ENCODE data around the gene OTX2.

OTX2 gene

DNA sequence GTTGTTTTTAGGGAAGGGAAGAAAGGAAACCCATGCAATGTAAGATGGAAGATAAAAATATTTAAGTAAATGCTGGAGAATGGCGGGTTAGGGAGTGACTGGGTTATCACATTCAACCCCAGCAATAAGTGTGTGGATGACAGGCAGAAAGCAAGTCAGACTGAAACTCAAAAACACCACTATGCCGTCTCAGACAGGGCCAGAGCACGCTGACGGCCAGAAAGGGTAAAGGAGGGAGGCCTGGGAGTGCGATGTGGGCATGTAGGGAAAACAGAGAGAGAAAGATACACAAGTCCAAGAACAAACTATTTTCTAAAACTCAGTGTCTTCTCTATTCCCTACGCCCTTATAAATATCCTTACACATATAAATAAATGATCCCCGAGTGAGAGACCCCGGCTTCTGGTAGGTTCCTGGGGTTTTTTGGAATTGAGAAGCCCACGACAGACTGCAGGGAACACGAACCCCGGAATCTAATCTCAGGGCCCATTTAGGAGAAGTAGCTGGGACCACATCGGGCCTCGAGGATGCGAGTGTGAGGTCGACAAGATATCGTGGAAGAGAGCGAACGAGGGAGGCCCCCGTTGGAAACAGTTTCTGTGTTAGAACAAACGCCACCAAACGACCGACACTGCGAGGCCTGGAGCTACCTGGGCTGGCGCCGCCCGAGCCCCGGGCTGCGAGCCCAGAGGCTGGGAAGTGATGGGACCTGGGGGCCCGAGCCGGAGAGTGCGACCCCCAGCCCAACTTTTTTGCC is 735 bp upstream of the OTX2 start:
- no peak overlapping the region for H3K4me3 ChIP-seq (ENCODE audit: low read depth, low read length)
- ChIA-PET POLR2A (no interaction called here), CTCF (no interaction called here)
- H3K4me1 ChIP-seq (ENCODE audit: control insufficient read depth, insufficient read depth, low read length) = no peaks in the 10 kb centered on the region; the same call in 1 of the 2 replicates
- no peaks in the 10 kb centered on the region for H3K9me3 ChIP-seq (ENCODE audit: control insufficient read depth, insufficient read depth, low read depth, low read length)
- no peaks in the 10 kb centered on the region for H3K36me3 ChIP-seq (ENCODE audit: control insufficient read depth in 2 of 2, insufficient read depth in 1 of 2, low read length in 2 of 2)
- TF ChIP-seq, protein P1, sequence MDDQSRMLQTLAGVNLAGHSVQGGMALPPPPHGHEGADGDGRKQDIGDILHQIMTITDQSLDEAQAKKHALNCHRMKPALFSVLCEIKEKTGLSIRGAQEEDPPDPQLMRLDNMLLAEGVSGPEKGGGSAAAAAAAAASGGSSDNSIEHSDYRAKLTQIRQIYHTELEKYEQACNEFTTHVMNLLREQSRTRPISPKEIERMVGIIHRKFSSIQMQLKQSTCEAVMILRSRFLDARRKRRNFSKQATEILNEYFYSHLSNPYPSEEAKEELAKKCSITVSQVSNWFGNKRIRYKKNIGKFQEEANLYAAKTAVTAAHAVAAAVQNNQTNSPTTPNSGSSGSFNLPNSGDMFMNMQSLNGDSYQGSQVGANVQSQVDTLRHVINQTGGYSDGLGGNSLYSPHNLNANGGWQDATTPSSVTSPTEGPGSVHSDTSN (CRISPR knock-in tag; IDR thresholded peaks at IDR 0.05) = no peak
- TF ChIP-seq ZNF302 (tag by site-specific recombination; IDR thresholded peaks at IDR 0.05; ENCODE audit: low read depth) (no peak), ZFP69B (tag by site-specific recombination; IDR thresholded peaks at IDR 0.05) (no peak), ZFP37 (tag by site-specific recombination; IDR thresholded peaks at IDR 0.05) (no peak), ZNF843 (tag by site-specific recombination; IDR thresholded peaks at IDR 0.05) (no peak), ZNF146 (tag by site-specific recombination; IDR thresholded peaks at IDR 0.05) (no peak), GLIS1 (tag by site-specific recombination; IDR thresholded peaks at IDR 0.05) (no peak), ZNF623 (tag by site-specific recombination; IDR thresholded peaks at IDR 0.05) (no peak), KLF9 (tag by site-specific recombination; IDR thresholded peaks at IDR 0.05; ENCODE audit: low read depth) (no peak), YY2 (tag by site-specific recombination; IDR thresholded peaks at IDR 0.05) (no peak), ZNF624 (tag by site-specific recombination; IDR thresholded peaks at IDR 0.05) (no peak)
- TF ChIP-seq, protein P2, sequence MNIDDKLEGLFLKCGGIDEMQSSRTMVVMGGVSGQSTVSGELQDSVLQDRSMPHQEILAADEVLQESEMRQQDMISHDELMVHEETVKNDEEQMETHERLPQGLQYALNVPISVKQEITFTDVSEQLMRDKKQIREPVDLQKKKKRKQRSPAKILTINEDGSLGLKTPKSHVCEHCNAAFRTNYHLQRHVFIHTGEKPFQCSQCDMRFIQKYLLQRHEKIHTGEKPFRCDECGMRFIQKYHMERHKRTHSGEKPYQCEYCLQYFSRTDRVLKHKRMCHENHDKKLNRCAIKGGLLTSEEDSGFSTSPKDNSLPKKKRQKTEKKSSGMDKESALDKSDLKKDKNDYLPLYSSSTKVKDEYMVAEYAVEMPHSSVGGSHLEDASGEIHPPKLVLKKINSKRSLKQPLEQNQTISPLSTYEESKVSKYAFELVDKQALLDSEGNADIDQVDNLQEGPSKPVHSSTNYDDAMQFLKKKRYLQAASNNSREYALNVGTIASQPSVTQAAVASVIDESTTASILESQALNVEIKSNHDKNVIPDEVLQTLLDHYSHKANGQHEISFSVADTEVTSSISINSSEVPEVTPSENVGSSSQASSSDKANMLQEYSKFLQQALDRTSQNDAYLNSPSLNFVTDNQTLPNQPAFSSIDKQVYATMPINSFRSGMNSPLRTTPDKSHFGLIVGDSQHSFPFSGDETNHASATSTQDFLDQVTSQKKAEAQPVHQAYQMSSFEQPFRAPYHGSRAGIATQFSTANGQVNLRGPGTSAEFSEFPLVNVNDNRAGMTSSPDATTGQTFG (tag by site-specific recombination; IDR thresholded peaks at IDR 0.05; ENCODE audit: borderline replicate concordance) = no peak
- TF ChIP-seq, protein P3, sequence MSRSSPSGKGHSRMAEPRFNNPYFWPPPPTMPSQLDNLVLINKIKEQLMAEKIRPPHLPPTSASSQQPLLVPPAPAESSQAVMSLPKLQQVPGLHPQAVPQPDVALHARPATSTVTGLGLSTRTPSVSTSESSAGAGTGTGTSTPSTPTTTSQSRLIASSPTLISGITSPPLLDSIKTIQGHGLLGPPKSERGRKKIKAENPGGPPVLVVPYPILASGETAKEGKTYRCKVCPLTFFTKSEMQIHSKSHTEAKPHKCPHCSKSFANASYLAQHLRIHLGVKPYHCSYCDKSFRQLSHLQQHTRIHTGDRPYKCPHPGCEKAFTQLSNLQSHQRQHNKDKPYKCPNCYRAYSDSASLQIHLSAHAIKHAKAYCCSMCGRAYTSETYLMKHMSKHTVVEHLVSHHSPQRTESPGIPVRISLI (tag by site-specific recombination; IDR thresholded peaks at IDR 0.05) = no peak
- TF ChIP-seq, protein P4, sequence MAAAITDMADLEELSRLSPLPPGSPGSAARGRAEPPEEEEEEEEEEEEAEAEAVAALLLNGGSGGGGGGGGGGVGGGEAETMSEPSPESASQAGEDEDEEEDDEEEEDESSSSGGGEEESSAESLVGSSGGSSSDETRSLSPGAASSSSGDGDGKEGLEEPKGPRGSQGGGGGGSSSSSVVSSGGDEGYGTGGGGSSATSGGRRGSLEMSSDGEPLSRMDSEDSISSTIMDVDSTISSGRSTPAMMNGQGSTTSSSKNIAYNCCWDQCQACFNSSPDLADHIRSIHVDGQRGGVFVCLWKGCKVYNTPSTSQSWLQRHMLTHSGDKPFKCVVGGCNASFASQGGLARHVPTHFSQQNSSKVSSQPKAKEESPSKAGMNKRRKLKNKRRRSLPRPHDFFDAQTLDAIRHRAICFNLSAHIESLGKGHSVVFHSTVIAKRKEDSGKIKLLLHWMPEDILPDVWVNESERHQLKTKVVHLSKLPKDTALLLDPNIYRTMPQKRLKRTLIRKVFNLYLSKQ (tag by site-specific recombination; IDR thresholded peaks at IDR 0.05; ENCODE audit: borderline replicate concordance) = no peak
- TF ChIP-seq, protein P5, sequence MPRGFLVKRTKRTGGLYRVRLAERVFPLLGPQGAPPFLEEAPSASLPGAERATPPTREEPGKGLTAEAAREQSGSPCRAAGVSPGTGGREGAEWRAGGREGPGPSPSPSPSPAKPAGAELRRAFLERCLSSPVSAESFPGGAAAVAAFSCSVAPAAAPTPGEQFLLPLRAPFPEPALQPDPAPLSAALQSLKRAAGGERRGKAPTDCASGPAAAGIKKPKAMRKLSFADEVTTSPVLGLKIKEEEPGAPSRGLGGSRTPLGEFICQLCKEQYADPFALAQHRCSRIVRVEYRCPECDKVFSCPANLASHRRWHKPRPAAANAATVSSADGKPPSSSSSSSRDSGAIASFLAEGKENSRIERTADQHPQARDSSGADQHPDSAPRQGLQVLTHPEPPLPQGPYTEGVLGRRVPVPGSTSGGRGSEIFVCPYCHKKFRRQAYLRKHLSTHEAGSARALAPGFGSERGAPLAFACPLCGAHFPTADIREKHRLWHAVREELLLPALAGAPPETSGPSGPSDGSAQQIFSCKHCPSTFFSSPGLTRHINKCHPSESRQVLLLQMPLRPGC (tag by site-specific recombination; IDR thresholded peaks at IDR 0.05) = no peak
- TF ChIP-seq, protein P6, sequence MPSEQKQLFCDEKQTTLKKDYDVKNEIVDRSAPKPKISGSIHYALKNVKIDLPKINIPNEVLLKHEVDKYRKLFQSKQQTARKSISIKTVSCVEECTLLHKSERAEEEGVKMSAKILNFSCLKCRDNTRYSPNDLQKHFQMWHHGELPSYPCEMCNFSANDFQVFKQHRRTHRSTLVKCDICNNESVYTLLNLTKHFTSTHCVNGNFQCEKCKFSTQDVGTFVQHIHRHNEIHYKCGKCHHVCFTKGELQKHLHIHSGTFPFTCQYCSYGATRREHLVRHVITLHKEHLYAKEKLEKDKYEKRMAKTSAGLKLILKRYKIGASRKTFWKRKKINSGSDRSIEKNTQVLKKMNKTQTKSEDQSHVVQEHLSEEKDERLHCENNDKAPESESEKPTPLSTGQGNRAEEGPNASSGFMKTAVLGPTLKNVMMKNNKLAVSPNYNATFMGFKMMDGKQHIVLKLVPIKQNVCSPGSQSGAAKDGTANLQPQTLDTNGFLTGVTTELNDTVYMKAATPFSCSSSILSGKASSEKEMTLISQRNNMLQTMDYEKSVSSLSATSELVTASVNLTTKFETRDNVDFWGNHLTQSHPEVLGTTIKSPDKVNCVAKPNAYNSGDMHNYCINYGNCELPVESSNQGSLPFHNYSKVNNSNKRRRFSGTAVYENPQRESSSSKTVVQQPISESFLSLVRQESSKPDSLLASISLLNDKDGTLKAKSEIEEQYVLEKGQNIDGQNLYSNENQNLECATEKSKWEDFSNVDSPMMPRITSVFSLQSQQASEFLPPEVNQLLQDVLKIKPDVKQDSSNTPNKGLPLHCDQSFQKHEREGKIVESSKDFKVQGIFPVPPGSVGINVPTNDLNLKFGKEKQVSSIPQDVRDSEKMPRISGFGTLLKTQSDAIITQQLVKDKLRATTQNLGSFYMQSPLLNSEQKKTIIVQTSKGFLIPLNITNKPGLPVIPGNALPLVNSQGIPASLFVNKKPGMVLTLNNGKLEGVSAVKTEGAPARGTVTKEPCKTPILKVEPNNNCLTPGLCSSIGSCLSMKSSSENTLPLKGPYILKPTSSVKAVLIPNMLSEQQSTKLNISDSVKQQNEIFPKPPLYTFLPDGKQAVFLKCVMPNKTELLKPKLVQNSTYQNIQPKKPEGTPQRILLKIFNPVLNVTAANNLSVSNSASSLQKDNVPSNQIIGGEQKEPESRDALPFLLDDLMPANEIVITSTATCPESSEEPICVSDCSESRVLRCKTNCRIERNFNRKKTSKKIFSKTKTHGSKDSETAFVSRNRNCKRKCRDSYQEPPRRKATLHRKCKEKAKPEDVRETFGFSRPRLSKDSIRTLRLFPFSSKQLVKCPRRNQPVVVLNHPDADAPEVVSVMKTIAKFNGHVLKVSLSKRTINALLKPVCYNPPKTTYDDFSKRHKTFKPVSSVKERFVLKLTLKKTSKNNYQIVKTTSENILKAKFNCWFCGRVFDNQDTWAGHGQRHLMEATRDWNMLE (tag by site-specific recombination; conservative IDR thresholded peaks at IDR 0.05; ENCODE audit: low read depth) = no peak
- TF ChIP-seq, protein P7, sequence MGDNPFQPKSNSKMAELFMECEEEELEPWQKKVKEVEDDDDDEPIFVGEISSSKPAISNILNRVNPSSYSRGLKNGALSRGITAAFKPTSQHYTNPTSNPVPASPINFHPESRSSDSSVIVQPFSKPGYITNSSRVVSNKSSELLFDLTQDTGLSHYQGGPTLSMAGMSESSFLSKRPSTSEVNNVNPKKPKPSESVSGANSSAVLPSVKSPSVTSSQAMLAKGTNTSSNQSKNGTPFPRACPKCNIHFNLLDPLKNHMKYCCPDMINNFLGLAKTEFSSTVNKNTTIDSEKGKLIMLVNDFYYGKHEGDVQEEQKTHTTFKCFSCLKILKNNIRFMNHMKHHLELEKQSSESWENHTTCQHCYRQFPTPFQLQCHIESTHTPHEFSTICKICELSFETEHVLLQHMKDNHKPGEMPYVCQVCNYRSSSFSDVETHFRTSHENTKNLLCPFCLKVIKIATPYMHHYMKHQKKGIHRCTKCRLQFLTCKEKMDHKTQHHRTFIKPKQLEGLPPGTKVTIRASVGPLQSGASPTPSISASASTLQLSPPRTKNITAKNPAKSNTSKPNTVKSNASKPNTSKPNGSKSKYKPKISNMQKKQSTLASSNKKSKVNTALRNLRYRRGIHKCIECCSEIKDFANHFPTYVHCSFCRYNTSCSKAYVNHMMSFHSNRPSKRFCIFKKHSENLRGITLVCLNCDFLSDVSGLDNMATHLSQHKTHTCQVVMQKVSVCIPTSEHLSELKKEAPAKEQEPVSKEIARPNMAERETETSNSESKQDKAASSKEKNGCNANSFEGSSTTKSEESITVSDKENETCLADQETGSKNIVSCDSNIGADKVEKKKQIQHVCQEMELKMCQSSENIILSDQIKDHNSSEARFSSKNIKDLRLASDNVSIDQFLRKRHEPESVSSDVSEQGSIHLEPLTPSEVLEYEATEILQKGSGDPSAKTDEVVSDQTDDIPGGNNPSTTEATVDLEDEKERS (tag by site-specific recombination; IDR thresholded peaks at IDR 0.05) = no peak
- TF ChIP-seq, protein P8, sequence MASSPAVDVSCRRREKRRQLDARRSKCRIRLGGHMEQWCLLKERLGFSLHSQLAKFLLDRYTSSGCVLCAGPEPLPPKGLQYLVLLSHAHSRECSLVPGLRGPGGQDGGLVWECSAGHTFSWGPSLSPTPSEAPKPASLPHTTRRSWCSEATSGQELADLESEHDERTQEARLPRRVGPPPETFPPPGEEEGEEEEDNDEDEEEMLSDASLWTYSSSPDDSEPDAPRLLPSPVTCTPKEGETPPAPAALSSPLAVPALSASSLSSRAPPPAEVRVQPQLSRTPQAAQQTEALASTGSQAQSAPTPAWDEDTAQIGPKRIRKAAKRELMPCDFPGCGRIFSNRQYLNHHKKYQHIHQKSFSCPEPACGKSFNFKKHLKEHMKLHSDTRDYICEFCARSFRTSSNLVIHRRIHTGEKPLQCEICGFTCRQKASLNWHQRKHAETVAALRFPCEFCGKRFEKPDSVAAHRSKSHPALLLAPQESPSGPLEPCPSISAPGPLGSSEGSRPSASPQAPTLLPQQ (tag by site-specific recombination; IDR thresholded peaks at IDR 0.05) = no peak
- H3K27ac ChIP-seq (ENCODE audit: extremely low read depth, low read depth, low read length) = no peak overlapping the region

Measured in HEK293 (cell line).